GM23338 (cell line): ENCODE data around the gene HSF5. TPM values are rescaled to one million over a fixed set of nuclear protein-coding genes. Genes with fewer than 3 reads are reported as not detected.

ENCODE experiments used
- ATAC-seq: fragments of 200-7000 bp; cut with Tn5 transposase; 3 replicates; pipeline ENCODE4 v1.9.1; 2020
- DNase-seq: peaks from one replicate; pipeline ENCODE4 v3.0.0-alpha.2; 2015; ENCODE audit warnings: low spot score
- H2AFZ ChIP-seq: fragments of 200-600 bp; sonication (generic); 2 replicates; pipeline ENCODE4 v1.8.0; 2016; ENCODE audit warnings: antibody characterized with exemption, mild to moderate bottlenecking, moderate library complexity
- H3F3A ChIP-seq: fragments of 200-600 bp; sonication (generic); replicated peaks from 2 replicates; pipeline ENCODE4 v1.8.0; 2017; ENCODE audit warnings: antibody characterized with exemption, mixed run types, low read depth
- H3K27ac ChIP-seq: fragments of 200-600 bp; sonication (generic); 2 replicates; pipeline ENCODE4 v1.6.1; 2016; ENCODE audit warnings: low read depth
- H3K27me3 ChIP-seq: fragments of 200-600 bp; sonication (generic); 2 replicates; pipeline ENCODE4 v1.8.0; 2016; ENCODE audit warnings: mild to moderate bottlenecking, mixed run types, moderate library complexity; ENCODE audit not compliant: insufficient read depth
- H3K36me3 ChIP-seq: fragments of 200-600 bp; sonication (generic); 2 replicates; pipeline ENCODE4 v1.8.0; 2016; ENCODE audit warnings: mild to moderate bottlenecking; ENCODE audit not compliant: insufficient read depth
- H3K4me1 ChIP-seq: fragments of 200-600 bp; sonication (generic); 2 replicates; pipeline ENCODE4 v1.8.0; 2016; ENCODE audit warnings: mild to moderate bottlenecking, moderate library complexity; ENCODE audit not compliant: insufficient read depth
- H3K4me2 ChIP-seq: fragments of 200-600 bp; sonication (generic); 2 replicates; pipeline ENCODE4 v1.7.1; 2017; ENCODE audit warnings: mixed run types
- H3K4me3 ChIP-seq: fragments of 200-600 bp; sonication (generic); 2 replicates; pipeline ENCODE4 v1.6.1; 2016; ENCODE audit warnings: mixed run types
- H3K79me2 ChIP-seq: fragments of 200-600 bp; sonication (generic); replicated peaks from 2 replicates; pipeline ENCODE4 v1.8.0; 2017; ENCODE audit warnings: mild to moderate bottlenecking; ENCODE audit not compliant: insufficient read depth
- H3K9me2 ChIP-seq: fragments of 200-600 bp; sonication (generic); 2 replicates; pipeline ENCODE4 v1.8.0; 2017; ENCODE audit not compliant: insufficient read depth
- H4K20me1 ChIP-seq: fragments of 200-600 bp; sonication (generic); replicated peaks from 2 replicates; pipeline ENCODE4 v1.8.0; 2017; ENCODE audit warnings: mild to moderate bottlenecking; ENCODE audit not compliant: insufficient read depth
- H3K27ac Mint-ChIP-seq: 2 replicates; pipeline ENCODE4 v1.8.0; 2020; ENCODE audit warnings: inconsistent platforms, mild to moderate bottlenecking, moderate library complexity, mixed read lengths
- H3K27me3 Mint-ChIP-seq: 3 replicates; pipeline ENCODE4 v1.8.0; 2022; ENCODE audit warnings: low read depth, mild to moderate bottlenecking, moderate library complexity, mixed read lengths, inconsistent platforms; ENCODE audit not compliant: insufficient read depth, poor library complexity
- H3K36me3 Mint-ChIP-seq: 3 replicates; pipeline ENCODE4 v1.8.0; 2021; ENCODE audit warnings: low read depth, mild to moderate bottlenecking, inconsistent platforms, moderate library complexity, mixed read lengths
- H3K4me1 Mint-ChIP-seq: 3 replicates; pipeline ENCODE4 v1.8.0; 2020; ENCODE audit warnings: mild to moderate bottlenecking, inconsistent platforms, mixed read lengths
- H3K4me3 Mint-ChIP-seq: 3 replicates; pipeline ENCODE4 v1.8.0; 2021; ENCODE audit warnings: moderate library complexity, mild to moderate bottlenecking, inconsistent platforms, mixed read lengths
- H3K9me3 Mint-ChIP-seq: 3 replicates; pipeline ENCODE4 v1.8.0; 2020; ENCODE audit warnings: moderate library complexity, mild to moderate bottlenecking, inconsistent platforms, mixed read lengths
- EZH2phosphoT487 ChIP-seq: fragments of 200-600 bp; sonication (generic); IDR thresholded peaks from one replicate; pipeline ENCODE4 v1.8.1; 2018; ENCODE audit warnings: antibody characterized with exemption; ENCODE audit not compliant: unreplicated experiment
- JUNB ChIP-seq: IDR thresholded peaks from one replicate; pipeline ENCODE4 v1.6.1; 2016; ENCODE audit warnings: antibody characterized with exemption; ENCODE audit not compliant: unreplicated experiment
- NANOG ChIP-seq: IDR thresholded peaks from 2 replicates; pipeline ENCODE4 v1.6.1; 2016; ENCODE audit warnings: antibody characterized with exemption, borderline replicate concordance
- STAT1 ChIP-seq: IDR thresholded peaks from one replicate; pipeline ENCODE4 v1.6.1; 2016; ENCODE audit warnings: antibody characterized with exemption; ENCODE audit not compliant: unreplicated experiment
- ZNF114 ChIP-seq: fragments of 250-450 bp; sonication (Bioruptor Pico); IDR thresholded peaks from 2 replicates; pipeline ENCODE4 v1.5.0; 2020; ENCODE audit warnings: mild to moderate bottlenecking, moderate library complexity
- ZNF331 ChIP-seq: fragments of 250-450 bp; sonication (Bioruptor Pico); IDR thresholded peaks from 2 replicates; pipeline ENCODE4 v1.5.0; 2020; ENCODE audit warnings: low read depth, mild to moderate bottlenecking, moderate library complexity
- polyA plus RNA-seq: library from polyadenylated mRNA; unstranded; fragments of >200 nt; fragmentation: Nextera tagmentation; extraction: Ambion mirVana; gene quantifications from 2 replicates; pipeline ENCODE4 v1.2.1, GENCODE V29; 2016
- total RNA-seq: library from RNA; depleted of rRNA; stranded (reverse); fragments of >200 nt; shearing (Covaris generic); gene quantifications from 2 replicates; pipeline ENCODE4 v1.2.3, GENCODE V29; 2014
- TF ChIP-seq, protein P1 (sequence below): fragments of 250-450 bp; sonication (Bioruptor Pico); IDR thresholded peaks from 2 replicates; pipeline ENCODE4 v1.5.0; 2020; ENCODE audit warnings: mild to moderate bottlenecking, moderate library complexity
- TF ChIP-seq, protein P2 (sequence below), 2 experiments: fragments of 200-600 bp in 1 of 2; sonication (generic) in 1 of 2; conservative IDR thresholded peaks; 2 replicates each; pipeline versions ENCODE4 v1.5.1 to v1.6.1; 2016 to 2017; ENCODE audit warnings: antibody characterized with exemption in 2 of 2, low read depth in 2 of 2, mild to moderate bottlenecking in 2 of 2, moderate library complexity in 1 of 2
- TF ChIP-seq, protein P3 (sequence below): IDR thresholded peaks from one replicate; pipeline ENCODE4 v1.6.1; 2018; ENCODE audit warnings: antibody characterized with exemption; ENCODE audit not compliant: unreplicated experiment

The HSF5 gene
- total and polyA plus RNA-seq, 2 experiments from 2014 or later, result 0.24 TPM; not detected in 1

DNA sequence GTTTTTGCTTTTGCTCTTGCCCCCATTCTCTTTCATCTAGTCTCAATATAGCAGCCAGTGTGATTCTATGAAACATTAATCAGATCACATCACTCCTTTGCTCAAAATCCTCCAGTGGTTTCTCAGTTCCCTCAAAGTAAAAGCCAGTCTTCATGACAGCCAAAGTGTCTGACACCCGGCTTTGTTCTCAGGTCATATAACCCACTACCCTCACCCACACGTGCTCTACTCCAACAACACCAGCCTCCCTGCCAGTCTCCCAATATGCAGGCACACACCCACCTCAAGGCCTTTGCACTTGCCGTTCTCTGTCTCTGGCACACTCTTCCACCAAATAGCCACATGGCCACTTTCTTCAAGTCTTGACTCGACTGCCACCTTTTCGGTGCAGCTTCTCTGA lies 21.9 kb upstream of the HSF5 start:
- DNase-seq (no peak), ATAC-seq (no peak)
- H3K4me3 Mint-ChIP-seq, result no peak overlapping the region
- TF ChIP-seq STAT1 (no peak), NANOG (no peak), JUNB (no peak), ZNF331 (CRISPR knock-in tag) (no peak)
- H3K27ac Mint-ChIP-seq, result no peak overlapping the region
- H3K36me3 ChIP-seq, result peaks cover 46% of the 10 kb centered on the region
- H3K9me3 Mint-ChIP-seq, result no peaks in the 10 kb centered on the region; the same call in 2 of the 3 replicates
- peaks cover 8% of the 10 kb centered on the region for H3K4me1 ChIP-seq
- H3K36me3 Mint-ChIP-seq, result peaks cover 73% of the 10 kb centered on the region
- H3K4me3 ChIP-seq, result no peak overlapping the region
- H3K27me3 Mint-ChIP-seq, result peaks cover 5% of the 10 kb centered on the region
- no peak overlapping the region for H3K27ac ChIP-seq
- no peaks in the 10 kb centered on the region for H3K27me3 ChIP-seq
- peaks cover 13% of the 10 kb centered on the region for H3K4me1 Mint-ChIP-seq
- no peaks in the 10 kb centered on the region for H3F3A ChIP-seq
- no peak overlapping the region for H3K4me2 ChIP-seq
- no peak overlapping the region for H2AFZ ChIP-seq
- no peaks in the 10 kb centered on the region for H3K9me2 ChIP-seq
- no peaks in the 10 kb centered on the region; the same call in 1 of the 2 replicates for H4K20me1 ChIP-seq
- peaks cover 21% of the 10 kb centered on the region for H3K79me2 ChIP-seq

DNA sequence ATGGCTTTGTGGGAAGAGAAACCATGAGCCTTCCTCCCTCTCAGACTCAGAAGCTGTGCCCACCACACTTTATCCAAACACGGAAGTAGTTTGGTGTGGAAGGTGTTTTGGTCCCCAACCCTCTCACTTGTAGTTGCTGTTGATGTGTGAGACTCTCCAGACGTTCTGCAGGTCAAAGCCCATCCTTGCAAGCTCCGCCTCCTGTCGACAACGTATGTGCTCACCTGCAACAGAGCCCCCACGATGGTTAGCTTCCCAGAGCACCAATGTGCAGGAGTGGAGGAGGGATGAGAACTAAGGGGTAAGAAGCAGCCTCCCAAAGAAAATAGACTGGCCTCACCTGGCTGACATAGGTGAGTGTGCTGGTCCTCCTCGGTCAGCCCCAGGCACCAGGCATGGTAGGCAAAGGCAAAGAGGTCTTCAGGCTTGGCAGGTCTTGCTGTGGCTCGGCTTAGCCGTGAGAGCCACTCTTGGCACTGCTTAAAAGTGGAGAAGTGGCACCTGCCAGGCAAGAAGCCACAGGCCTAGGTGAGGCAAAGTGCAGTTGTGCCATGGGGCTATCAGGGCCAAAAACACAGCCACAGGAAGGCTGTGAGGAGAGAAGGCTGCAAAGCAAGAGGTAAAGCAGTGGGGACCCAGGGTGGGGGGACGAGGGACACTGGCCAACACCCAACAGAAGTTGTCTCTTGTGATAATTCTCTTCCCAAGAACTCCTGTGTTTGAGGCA lies 20.3 kb upstream of the HSF5 start:
- peaks cover 19% of the 10 kb centered on the region for H3K79me2 ChIP-seq
- H3K4me2 ChIP-seq, result no peak overlapping the region
- ATAC-seq (no peak), DNase-seq (no peak)
- Mint-ChIP-seq H3K4me3 (no peak overlapping the region), H3K27me3 (peaks cover 5% of the 10 kb centered on the region), H3K4me1 (peaks cover 10% of the 10 kb centered on the region; the same call in 2 of the 3 replicates), H3K27ac (no peak overlapping the region), H3K36me3 (peaks cover 89% of the 10 kb centered on the region), H3K9me3 (no peaks in the 10 kb centered on the region; the same call in 2 of the 3 replicates)
- no peaks in the 10 kb centered on the region for H3K9me2 ChIP-seq
- no peaks in the 10 kb centered on the region for H3F3A ChIP-seq
- no peak overlapping the region for H3K4me3 ChIP-seq
- no peaks in the 10 kb centered on the region; the same call in 1 of the 2 replicates for H4K20me1 ChIP-seq
- peaks cover 62% of the 10 kb centered on the region for H3K36me3 ChIP-seq
- no peaks in the 10 kb centered on the region for H3K27me3 ChIP-seq
- no peak overlapping the region for H3K27ac ChIP-seq
- no peak overlapping the region for H2AFZ ChIP-seq
- H3K4me1 ChIP-seq, result peaks cover 5% of the 10 kb centered on the region; the same call in 1 of the 2 replicates
- TF ChIP-seq, protein P1, sequence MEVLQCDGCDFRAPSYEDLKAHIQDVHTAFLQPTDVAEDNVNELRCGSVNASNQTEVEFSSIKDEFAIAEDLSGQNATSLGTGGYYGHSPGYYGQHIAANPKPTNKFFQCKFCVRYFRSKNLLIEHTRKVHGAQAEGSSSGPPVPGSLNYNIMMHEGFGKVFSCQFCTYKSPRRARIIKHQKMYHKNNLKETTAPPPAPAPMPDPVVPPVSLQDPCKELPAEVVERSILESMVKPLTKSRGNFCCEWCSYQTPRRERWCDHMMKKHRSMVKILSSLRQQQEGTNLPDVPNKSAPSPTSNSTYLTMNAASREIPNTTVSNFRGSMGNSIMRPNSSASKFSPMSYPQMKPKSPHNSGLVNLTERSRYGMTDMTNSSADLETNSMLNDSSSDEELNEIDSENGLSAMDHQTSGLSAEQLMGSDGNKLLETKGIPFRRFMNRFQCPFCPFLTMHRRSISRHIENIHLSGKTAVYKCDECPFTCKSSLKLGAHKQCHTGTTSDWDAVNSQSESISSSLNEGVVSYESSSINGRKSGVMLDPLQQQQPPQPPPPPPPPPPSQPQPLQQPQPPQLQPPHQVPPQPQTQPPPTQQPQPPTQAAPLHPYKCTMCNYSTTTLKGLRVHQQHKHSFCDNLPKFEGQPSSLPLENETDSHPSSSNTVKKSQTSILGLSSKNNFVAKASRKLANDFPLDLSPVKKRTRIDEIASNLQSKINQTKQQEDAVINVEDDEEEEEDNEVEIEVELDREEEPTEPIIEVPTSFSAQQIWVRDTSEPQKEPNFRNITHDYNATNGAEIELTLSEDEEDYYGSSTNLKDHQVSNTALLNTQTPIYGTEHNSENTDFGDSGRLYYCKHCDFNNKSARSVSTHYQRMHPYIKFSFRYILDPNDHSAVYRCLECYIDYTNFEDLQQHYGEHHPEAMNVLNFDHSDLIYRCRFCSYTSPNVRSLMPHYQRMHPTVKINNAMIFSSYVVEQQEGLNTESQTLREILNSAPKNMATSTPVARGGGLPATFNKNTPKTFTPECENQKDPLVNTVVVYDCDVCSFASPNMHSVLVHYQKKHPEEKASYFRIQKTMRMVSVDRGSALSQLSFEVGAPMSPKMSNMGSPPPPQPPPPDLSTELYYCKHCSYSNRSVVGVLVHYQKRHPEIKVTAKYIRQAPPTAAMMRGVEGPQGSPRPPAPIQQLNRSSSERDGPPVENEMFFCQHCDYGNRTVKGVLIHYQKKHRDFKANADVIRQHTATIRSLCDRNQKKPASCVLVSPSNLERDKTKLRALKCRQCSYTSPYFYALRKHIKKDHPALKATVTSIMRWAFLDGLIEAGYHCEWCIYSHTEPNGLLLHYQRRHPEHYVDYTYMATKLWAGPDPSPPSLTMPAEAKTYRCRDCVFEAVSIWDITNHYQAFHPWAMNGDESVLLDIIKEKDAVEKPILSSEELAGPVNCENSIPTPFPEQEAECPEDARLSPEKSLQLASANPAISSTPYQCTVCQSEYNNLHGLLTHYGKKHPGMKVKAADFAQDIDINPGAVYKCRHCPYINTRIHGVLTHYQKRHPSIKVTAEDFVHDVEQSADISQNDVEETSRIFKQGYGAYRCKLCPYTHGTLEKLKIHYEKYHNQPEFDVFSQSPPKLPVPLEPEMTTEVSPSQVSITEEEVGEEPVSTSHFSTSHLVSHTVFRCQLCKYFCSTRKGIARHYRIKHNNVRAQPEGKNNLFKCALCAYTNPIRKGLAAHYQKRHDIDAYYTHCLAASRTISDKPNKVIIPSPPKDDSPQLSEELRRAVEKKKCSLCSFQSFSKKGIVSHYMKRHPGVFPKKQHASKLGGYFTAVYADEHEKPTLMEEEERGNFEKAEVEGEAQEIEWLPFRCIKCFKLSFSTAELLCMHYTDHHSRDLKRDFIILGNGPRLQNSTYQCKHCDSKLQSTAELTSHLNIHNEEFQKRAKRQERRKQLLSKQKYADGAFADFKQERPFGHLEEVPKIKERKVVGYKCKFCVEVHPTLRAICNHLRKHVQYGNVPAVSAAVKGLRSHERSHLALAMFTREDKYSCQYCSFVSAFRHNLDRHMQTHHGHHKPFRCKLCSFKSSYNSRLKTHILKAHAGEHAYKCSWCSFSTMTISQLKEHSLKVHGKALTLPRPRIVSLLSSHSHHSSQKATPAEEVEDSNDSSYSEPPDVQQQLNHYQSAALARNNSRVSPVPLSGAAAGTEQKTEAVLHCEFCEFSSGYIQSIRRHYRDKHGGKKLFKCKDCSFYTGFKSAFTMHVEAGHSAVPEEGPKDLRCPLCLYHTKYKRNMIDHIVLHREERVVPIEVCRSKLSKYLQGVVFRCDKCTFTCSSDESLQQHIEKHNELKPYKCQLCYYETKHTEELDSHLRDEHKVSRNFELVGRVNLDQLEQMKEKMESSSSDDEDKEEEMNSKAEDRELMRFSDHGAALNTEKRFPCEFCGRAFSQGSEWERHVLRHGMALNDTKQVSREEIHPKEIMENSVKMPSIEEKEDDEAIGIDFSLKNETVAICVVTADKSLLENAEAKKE, result no peak
- TF ChIP-seq, protein P2, sequence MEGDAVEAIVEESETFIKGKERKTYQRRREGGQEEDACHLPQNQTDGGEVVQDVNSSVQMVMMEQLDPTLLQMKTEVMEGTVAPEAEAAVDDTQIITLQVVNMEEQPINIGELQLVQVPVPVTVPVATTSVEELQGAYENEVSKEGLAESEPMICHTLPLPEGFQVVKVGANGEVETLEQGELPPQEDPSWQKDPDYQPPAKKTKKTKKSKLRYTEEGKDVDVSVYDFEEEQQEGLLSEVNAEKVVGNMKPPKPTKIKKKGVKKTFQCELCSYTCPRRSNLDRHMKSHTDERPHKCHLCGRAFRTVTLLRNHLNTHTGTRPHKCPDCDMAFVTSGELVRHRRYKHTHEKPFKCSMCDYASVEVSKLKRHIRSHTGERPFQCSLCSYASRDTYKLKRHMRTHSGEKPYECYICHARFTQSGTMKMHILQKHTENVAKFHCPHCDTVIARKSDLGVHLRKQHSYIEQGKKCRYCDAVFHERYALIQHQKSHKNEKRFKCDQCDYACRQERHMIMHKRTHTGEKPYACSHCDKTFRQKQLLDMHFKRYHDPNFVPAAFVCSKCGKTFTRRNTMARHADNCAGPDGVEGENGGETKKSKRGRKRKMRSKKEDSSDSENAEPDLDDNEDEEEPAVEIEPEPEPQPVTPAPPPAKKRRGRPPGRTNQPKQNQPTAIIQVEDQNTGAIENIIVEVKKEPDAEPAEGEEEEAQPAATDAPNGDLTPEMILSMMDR (conservative IDR thresholded peaks at IDR 0.05; ENCODE audit: low read depth in 2 of 2), result no peak
- TF ChIP-seq EZH2phosphoT487, result no peak
- TF ChIP-seq NANOG, result no peak
- TF ChIP-seq ZNF331 (CRISPR knock-in tag), result no peak
- TF ChIP-seq, protein P3, sequence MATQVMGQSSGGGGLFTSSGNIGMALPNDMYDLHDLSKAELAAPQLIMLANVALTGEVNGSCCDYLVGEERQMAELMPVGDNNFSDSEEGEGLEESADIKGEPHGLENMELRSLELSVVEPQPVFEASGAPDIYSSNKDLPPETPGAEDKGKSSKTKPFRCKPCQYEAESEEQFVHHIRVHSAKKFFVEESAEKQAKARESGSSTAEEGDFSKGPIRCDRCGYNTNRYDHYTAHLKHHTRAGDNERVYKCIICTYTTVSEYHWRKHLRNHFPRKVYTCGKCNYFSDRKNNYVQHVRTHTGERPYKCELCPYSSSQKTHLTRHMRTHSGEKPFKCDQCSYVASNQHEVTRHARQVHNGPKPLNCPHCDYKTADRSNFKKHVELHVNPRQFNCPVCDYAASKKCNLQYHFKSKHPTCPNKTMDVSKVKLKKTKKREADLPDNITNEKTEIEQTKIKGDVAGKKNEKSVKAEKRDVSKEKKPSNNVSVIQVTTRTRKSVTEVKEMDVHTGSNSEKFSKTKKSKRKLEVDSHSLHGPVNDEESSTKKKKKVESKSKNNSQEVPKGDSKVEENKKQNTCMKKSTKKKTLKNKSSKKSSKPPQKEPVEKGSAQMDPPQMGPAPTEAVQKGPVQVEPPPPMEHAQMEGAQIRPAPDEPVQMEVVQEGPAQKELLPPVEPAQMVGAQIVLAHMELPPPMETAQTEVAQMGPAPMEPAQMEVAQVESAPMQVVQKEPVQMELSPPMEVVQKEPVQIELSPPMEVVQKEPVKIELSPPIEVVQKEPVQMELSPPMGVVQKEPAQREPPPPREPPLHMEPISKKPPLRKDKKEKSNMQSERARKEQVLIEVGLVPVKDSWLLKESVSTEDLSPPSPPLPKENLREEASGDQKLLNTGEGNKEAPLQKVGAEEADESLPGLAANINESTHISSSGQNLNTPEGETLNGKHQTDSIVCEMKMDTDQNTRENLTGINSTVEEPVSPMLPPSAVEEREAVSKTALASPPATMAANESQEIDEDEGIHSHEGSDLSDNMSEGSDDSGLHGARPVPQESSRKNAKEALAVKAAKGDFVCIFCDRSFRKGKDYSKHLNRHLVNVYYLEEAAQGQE, result no peak
- no peak for TF ChIP-seq STAT1
- TF ChIP-seq ZNF114, result no peak
- TF ChIP-seq JUNB, result no peak
